ENCODE results near the gene SLITRK3. TPM values are rescaled to one million over a fixed set of nuclear protein-coding genes. Genes with fewer than 3 reads are reported as not detected.
"Not testable (repeated sequence)": the region's sequence is repeated elsewhere in the genome, so short reads cannot be mapped to it uniquely, and the experiment has no call there.

The SLITRK3 gene
- polyA plus RNA-seq, 3 donors, result under 0.01 to 0.08 TPM; not detected in 1

DNA sequence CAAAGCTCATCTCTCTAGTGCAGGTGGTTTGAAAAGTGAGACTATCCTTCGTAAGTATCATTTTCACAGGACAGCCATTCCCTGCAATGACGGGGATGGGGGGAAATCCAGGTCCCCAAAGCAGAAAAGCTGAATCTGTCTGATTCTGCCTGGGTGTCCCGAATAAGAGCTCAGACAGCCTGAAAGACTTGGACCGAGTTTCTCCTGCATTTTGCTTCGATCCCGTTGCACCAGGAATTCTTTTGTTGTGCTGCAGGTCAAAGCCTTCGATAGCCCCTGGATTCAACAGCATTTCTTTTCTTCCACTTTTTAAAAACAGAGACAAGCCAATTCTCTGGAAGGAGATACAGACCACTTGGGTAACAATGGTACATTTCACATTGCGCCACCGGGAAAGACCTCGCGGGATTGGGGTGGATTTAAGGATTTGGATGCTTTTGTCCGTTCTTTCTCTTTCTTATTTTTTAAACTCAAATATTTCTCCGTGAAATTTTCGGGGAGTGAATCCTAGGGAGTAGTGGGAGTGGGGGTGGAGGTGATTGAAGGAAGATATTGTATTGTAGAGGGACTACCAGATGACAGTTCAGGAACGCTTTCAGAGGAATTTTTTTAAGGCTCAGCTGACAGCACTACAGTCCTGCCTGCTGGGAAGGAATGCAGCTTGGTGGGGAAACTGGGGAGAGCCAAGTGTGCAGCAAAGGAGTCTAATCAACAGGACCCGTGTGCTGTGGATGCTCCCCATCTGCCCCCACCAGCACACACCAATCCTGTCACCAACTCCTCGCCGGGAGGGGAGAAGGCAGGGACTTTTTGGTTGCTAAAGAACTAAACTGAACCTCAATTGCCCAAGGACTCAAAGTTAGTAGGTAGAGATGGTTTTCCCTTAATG, 2.6 kb downstream of the SLITRK3 start:
- 3 to 9% (median 6%) methylated on average over 18 of the region's 18 CpGs for WGBS, 3 donors
- H3K27ac ChIP-seq (ENCODE audit: low read depth, low read length), result no peak overlapping the region

DNA sequence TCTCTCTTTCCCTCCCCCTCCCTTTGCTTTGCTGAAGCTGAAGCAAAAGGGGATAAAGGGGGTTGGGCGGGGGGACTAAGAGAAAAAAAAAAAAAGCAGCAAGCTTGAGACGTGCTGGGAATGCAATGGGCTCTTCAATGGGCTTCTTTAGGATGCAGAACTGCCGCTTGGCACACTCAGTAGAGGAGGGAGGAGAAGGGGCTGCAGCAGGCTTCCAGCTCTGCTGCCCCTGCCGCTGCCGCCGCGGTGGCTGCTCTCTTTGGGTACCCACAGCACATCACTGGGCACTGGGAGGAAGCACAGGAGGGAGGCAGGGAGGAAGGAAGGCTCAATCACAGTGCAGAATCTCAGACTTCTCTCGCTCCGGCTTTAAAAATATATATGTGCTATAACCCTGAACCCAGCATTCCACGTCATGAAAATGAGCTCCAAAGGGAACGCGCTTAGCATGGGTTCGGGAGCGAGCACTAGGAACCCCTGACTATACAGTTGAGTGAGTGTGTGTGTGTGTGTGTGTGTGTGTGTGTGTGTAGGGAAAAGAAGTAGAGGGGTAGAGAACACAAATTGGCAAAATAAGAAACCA, 3.5 kb downstream of the SLITRK3 start:
- 7 to 9% (median 9%) methylated on average over 14 of the region's 14 CpGs for WGBS, 3 donors
- no peak overlapping the region for H3K27ac ChIP-seq (ENCODE audit: low read depth, low read length)

DNA sequence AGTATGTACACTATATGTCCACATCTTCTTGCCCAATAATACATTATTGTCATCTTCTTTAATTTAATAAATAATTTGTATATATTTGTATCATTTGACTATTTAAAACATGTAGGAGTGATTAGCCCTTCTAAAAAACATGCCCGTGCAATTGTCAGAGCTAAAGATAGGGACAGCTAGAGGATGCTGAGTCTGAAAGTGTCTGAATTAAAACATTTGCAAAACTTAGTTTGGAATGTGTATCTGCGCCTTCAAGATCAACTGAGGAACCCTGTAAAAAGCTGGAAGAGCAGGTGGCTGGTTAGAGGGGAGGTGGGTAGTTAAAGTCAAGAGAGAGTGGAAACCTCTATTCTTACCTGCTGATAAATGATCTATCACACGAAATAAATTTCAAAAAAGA, 4.7 kb downstream of the SLITRK3 start:
- WGBS, 3 donors, result 55 to 61% (median 55%) methylated on average over 3 of the region's 3 CpGs
- no peak overlapping the region for H3K27ac ChIP-seq (ENCODE audit: low read depth, low read length)

DNA sequence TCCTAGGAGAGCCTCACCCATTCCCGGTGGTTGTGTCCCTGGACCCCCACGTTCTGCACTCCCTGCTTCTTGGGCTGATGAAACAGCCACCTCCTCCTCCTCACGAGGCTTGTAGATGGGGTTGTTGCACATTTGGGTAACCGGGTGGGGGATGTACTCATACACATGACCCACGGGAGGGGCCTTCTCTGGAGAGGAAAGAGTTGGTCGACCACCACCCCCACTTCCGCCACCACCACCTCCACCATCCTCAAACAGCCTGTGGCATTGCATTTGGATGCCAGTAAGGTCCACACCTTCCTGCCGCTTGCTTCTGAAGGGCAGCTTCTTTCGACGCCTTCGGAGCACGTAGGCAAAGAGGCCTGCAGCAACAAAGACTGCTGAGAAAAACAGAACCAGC, 7.7 kb downstream of the SLITRK3 start:
- H3K27ac ChIP-seq (ENCODE audit: low read depth, low read length), result no peak overlapping the region
- 84 to 88% (median 87%) methylated on average over 12 of the region's 12 CpGs for WGBS, 3 donors

DNA sequence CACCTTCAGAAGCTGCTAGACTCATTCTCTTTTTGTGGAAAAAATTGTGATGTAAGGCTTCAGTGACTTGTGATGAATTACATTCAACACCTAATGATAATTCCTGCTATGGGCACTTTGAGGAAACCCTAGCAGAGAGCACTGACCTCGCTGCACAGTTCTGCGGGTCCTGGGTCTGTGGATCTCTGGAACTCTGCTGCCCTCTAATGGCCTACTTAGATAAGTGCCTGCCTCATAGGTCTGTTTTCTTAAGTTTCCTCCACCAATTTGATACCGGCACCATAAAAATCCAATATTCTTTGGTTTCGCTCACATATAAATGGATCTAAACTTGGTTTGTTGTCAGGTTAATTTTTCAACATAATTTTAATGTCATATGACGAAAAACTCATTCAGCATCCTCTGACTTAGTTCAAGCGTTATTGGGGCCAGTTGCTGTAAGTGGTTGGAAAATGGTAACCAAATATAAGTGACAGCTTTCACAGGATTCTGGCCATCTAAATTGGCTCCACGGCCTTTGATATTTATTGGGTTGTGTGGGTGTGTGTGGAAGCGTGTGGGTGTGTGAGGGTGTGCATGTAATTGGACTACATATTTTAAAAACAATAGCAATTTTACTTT, 10.4 kb downstream of the SLITRK3 start:
- no peak overlapping the region for H3K27ac ChIP-seq (ENCODE audit: low read depth, low read length)
- 16 to 25% (median 21%) methylated on average over 8 of the region's 8 CpGs for WGBS, 3 donors

DNA sequence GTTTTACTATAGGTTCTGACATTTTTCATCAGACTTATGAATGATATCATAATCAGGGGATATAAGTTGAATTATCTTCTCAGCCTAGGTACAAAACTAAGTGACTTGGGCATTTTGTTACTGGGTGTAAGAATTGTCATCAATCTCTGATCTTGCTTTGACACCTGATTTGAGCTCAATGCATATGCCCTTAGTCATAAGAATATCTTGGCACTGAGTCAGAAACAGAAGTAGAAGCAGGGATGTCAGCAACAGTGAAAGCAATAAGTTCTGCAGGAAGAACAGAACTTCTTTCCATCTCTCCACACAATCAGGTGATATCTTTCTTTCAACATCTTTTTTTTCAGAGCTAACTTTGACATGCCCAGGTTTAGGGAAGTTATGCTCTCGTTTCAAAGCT, 14.6 kb downstream of the SLITRK3 start:
- WGBS, 3 donors, result 41 to 67% (median 60%) methylated on average over 1 of the region's 1 CpG
- no peak overlapping the region for H3K27ac ChIP-seq (ENCODE audit: low read depth, low read length)

DNA sequence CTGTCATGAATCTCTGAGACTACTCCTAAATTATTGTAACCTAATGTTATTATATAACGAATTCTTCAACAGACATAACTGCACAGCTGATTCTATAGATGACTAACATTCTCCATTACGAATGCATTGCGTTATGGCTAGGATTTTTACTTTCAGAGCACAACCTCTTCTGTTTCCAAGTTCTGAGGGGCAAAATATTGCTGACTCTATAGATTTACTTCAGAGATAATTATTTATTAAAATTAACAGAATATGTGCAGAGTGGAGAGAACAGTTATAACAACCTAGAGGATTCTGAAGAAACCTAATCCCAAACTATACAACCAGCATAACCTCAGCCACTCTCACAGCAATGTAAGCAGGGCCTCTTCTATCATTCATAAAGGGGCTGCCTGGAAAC, 25.9 kb downstream of the SLITRK3 start:
- H3K27ac ChIP-seq (ENCODE audit: low read depth, low read length), result no peak overlapping the region
- 89 to 95% (median 89%) methylated on average over 3 of the region's 3 CpGs for WGBS, 3 donors

DNA sequence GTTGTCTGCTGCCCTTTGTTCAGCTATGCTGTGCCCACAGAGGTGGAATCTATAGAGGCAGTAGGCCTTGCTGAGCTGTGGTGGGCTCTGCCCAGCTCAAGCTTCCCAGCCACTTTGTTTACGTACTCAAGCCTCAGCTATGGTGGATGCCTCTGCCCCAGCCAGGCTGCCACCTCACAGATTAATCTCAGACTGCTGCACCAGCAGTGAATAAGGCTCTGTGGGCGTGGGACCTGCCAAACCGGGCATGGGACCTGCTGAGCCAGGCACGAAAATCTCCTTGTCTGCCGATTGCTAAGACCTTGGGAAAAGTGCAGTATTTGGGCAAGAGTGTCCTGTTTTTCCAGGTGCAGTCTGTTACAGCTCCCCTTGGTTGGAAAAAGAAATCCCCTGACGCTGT, 26.8 kb downstream of the SLITRK3 start:
- 86 to 90% (median 87%) methylated on average over 6 of the region's 6 CpGs for WGBS, 3 donors
- H3K27ac ChIP-seq (ENCODE audit: low read depth, low read length), result no peak overlapping the region

DNA sequence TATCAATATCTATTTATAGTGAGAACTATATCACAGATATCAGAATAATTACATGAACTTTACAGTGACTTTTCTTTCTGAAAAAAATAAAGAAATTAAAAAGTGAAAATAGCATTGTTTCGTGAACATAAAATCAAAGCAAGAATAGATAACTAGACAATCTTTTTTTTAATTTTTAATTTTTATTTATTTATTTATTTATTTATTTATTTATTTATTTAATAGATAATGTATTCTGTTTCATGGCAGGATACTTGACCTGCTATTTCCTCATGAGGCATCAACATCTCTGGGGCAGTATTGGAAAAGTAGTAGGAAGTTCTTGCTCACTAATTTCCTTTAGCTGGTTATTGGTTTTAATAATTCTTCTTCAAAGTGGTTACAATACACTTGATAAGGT, 33.3 kb downstream of the SLITRK3 start:
- WGBS, 3 donors, result 0 to 96% (median 88%) methylated on average over 1 of the region's 1 CpG
- H3K27ac ChIP-seq (ENCODE audit: low read depth, low read length), result no peak overlapping the region

DNA sequence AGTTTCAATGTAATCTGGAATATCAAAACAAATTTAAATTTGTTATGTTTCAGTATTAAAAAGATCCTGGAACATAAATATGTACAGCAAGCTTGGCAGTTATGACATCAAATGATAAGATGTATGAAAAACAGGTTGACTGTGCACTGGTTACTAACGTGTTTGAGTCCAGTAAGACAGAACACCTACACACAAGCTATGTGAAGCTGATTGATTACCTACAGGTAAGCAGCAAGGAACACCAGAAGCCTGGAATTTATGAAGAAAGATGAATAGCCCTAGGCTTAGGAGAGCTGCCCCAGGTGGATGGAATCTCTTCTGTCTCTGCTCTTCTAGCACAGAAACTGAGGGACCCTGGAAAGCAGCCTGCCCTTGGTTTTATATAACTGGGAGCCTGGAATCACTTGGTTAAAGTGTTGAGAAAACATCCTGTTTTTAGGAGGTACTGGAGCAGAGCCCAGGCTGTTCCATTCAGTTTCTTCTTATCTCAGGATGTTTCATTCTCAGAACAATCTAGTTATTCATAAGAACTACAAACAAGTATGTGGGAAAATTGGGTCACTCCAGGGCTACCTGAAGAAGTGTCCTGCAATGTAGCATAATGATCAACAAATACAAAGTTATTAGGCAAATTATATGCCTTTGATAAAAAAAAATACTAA, 36.3 kb downstream of the SLITRK3 start:
- 15 to 30% (median 18%) methylated on average over 1 of the region's 1 CpG for WGBS, 3 donors
- H3K27ac ChIP-seq (ENCODE audit: low read depth, low read length), result no peak overlapping the region

DNA sequence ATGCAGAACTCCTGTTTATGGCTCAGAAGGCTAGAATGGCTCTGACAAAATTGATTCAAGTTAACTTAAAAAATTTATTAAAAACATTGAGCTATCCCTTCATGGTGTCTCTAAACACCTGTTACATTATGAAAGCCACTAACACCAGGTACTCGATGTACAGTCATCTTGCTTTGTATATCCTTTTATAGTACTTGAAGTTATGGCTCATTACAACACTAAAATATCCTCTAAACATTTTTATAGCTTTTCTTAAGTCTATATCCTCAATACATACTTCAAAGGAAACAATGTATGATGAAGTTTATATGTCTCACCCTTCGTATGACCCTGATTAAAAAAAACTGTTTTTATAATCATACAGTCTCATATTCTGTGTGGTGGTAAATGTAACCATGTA, 38.2 kb downstream of the SLITRK3 start:
- no peak overlapping the region for H3K27ac ChIP-seq (ENCODE audit: low read depth, low read length)
- WGBS, 3 donors, result 79 to 93% (median 79%) methylated on average over 2 of the region's 2 CpGs

DNA sequence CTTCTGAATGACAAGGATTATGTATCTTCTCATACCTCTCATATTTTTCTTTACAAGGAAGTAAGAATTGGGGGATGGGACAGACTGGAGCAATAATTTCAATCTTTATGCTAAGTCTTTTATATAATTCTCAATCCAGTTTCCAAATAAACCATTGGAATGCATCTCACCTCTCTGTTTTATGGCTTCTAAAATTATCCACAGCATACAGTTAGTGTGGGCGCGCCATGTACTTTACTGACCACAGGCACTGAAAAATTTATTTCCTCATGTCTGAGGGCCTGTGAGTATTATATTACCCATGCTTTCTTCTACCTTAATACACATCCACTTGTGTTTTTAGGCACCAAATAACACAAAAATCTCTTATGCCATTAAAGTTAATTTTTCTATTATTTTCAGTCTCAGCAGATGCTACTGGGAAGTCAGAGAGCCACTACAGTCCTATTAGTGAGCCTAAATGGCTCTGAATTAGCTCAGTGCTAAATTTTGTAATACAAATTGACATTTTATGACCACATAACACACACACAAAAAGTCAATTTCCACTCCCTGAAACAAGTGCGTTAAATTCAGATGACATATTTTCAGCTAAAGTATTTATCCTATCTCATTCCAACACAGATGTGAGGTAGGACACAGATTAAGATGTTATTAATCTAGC, 39.3 kb downstream of the SLITRK3 start:
- H3K27ac ChIP-seq (ENCODE audit: low read depth, low read length), result no peak overlapping the region
- WGBS, 3 donors, result 92 to 96% (median 94%) methylated on average over 3 of the region's 3 CpGs

DNA sequence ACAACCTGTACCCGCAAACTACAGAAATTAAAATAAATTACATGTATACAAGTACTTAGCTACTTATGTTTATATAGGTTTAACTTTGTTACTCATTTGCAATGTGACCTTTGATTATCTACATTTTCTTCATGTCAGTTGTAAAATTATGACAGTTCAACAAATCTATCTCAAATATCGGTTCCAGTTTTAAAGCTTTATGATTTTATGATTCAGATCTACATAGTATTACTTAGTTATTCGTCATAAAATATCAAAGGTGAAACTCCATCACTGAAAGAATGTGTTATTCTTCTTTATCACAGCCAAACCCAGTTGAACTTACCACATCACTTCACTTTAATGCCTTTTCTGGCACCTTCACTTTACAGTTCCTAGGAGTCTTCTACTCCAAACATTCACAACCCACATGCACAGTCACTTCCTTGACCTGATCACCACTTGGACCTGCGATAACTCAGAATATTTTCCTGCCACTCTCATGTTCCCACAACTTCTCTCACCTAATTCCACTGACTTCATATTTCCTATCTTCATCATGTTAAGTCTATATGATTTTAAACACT, 47.2 kb downstream of the SLITRK3 start:
- H3K27ac ChIP-seq (ENCODE audit: low read depth, low read length), result no peak overlapping the region
- WGBS, 3 donors, result 84 to 87% (median 86%) methylated on average over 4 of the region's 4 CpGs

DNA sequence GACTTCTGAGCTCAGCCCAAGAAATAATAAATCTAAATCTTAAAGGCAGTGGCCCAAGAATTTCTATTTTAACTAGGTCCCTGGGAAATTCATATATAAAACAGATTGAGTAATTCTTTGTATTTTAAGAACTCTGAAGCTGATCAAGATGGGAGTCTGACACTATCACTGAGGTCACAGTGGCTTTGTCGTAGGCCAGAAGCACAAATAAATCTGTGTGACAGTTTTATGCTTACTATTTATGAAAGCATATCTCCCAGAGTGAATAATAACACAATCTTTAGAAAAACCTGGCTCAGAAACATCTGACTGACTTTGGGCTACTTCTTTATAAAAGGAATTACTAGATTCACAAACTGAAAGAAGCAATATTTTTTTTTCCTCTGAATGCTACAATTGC, 51.9 kb downstream of the SLITRK3 start:
- 33 to 50% (median 48%) methylated on average over 1 of the region's 1 CpG for WGBS, 3 donors
- H3K27ac ChIP-seq (ENCODE audit: low read depth, low read length), result no peak overlapping the region

DNA sequence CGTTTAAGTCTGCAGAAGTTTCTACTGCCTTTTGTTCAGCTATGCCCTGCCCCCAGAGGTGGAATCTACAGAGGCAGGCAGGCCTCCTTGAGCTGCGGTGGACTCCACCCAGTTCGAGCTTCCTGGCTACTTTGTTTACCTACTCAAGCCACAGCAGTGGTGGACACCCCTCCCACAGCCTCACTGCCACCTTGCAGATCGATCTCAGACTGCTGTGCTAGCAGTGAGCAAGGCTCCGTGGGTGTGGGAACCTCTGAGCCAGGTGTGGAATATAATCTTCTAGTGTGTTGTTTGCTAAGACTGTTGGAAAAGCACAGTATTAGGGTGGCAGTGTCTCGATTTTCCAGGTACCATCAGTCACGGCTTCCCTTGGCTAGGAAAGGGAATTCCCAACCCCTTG, 56.3 kb downstream of the SLITRK3 start:
- 44 to 72% (median 71%) methylated on average over 7 of the region's 7 CpGs for WGBS, 3 donors
- H3K27ac ChIP-seq (ENCODE audit: low read depth, low read length), result not testable (repeated sequence)

Measured in adipose tissue (tissue), 3 donors.